HepG2 (cell line): ENCODE measurements around the gene VPS25. TPM values are rescaled to one million over a fixed set of nuclear protein-coding genes. Genes with fewer than 3 reads are reported as not detected.

Experiments used
- CREBL2 ChIP-seq: sonication (generic); formaldehyde crosslinking; IDR thresholded peaks from 2 replicates; pipeline ENCODE4 v1.8.1; 2023; ENCODE audit warnings: missing genetic modification reagents, mild to moderate bottlenecking, borderline replicate concordance
- FLYWCH1 ChIP-seq: sonication (generic); formaldehyde crosslinking; IDR thresholded peaks from 2 replicates; pipeline ENCODE4 v1.8.1; 2023; ENCODE audit warnings: mild to moderate bottlenecking, missing genetic modification reagents
- FOSL2 ChIP-seq: sonication (generic); formaldehyde crosslinking; IDR thresholded peaks from 2 replicates; pipeline ENCODE4 v1.4.0; 2020; ENCODE audit warnings: missing genetic modification reagents
- GTF3A ChIP-seq: sonication (generic); formaldehyde crosslinking; conservative IDR thresholded peaks from 2 replicates; pipeline ENCODE4 v1.4.0; 2020; ENCODE audit warnings: mild to moderate bottlenecking, missing genetic modification reagents
- HNF4G ChIP-seq, 2 experiments: sonication (generic) in 1 of 2; formaldehyde crosslinking in 1 of 2; IDR thresholded peaks; 2 replicates each; pipeline versions ENCODE4 v1.4.0 to v1.6.1; 2011 to 2020; ENCODE audit warnings: borderline replicate concordance in 2 of 2, low read depth in 2 of 2, mild to moderate bottlenecking in 2 of 2, low read length in 1 of 2, missing genetic modification reagents in 1 of 2, moderate library complexity in 1 of 2
- HOMEZ ChIP-seq: IDR thresholded peaks from 2 replicates; pipeline ENCODE4 v1.6.1; 2016; ENCODE audit warnings: low read depth
- ISX ChIP-seq: sonication (generic); formaldehyde crosslinking; conservative IDR thresholded peaks from 2 replicates; pipeline ENCODE4 v1.5.0; 2020; ENCODE audit warnings: missing genetic modification reagents
- KAT8 ChIP-seq: IDR thresholded peaks from 2 replicates; pipeline ENCODE4 v1.6.1; 2016; ENCODE audit warnings: missing genetic modification reagents, missing compliant biosample characterization
- MATR3 ChIP-seq: sonication (generic); formaldehyde crosslinking; IDR thresholded peaks from 2 replicates; pipeline ENCODE4 v1.4.0; 2020; ENCODE audit warnings: missing genetic modification reagents
- MLX ChIP-seq: IDR thresholded peaks from 2 replicates; pipeline ENCODE4 v1.6.1; 2016
- NFE2L2 ChIP-seq: fragments of 150-350 bp; IDR thresholded peaks from 2 replicates; pipeline ENCODE4 v1.6.1; 2014; ENCODE audit warnings: low read length
- NFIC ChIP-seq: IDR thresholded peaks from 2 replicates; pipeline ENCODE4 v1.6.1; 2012; ENCODE audit warnings: mild to moderate bottlenecking, low read length, inconsistent platforms
- PAX8 ChIP-seq: sonication (generic); formaldehyde crosslinking; IDR thresholded peaks from 2 replicates; pipeline ENCODE4 v1.8.0; 2022; ENCODE audit warnings: mild to moderate bottlenecking, missing genetic modification reagents, borderline replicate concordance
- REL ChIP-seq: sonication (generic); formaldehyde crosslinking; conservative IDR thresholded peaks from 2 replicates; pipeline ENCODE4 v1.8.0; 2022; ENCODE audit warnings: mild to moderate bottlenecking, missing genetic modification reagents, moderate library complexity
- SRSF9 ChIP-seq: fragments of 200-400 bp; formaldehyde crosslinking; IDR thresholded peaks from 2 replicates; pipeline ENCODE4 v1.6.1; 2018; ENCODE audit warnings: borderline replicate concordance, mild to moderate bottlenecking, low read depth, low read length; ENCODE audit not compliant: insufficient read depth, poor library complexity, severe bottlenecking
- TCF7L2 ChIP-seq: IDR thresholded peaks from 2 replicates; pipeline ENCODE4 v1.6.1; 2011; ENCODE audit warnings: mild to moderate bottlenecking, low read depth, low read length, moderate library complexity
- ZFP36 ChIP-seq: fragments of 150-350 bp; IDR thresholded peaks from 2 replicates; pipeline ENCODE4 v1.6.1; 2018; ENCODE audit warnings: borderline replicate concordance, low read length, low read depth; ENCODE audit not compliant: partially characterized antibody
- ZNF263 ChIP-seq: sonication (generic); formaldehyde crosslinking; IDR thresholded peaks from 2 replicates; pipeline ENCODE4 v1.4.0; 2020; ENCODE audit warnings: missing genetic modification reagents
- ZNF350 ChIP-seq: sonication (generic); formaldehyde crosslinking; IDR thresholded peaks from 2 replicates; pipeline ENCODE4 v1.4.0; 2020; ENCODE audit warnings: mild to moderate bottlenecking, low read depth, missing genetic modification reagents, borderline replicate concordance
- ZNF709 ChIP-seq: sonication (generic); formaldehyde crosslinking; IDR thresholded peaks from 2 replicates; pipeline ENCODE4 v1.5.0; 2020; ENCODE audit warnings: mild to moderate bottlenecking, missing genetic modification reagents
- ZNF720 ChIP-seq: sonication (generic); formaldehyde crosslinking; IDR thresholded peaks from 2 replicates; pipeline ENCODE4 v1.4.0; 2020; ENCODE audit warnings: missing genetic modification reagents
- ZNF883 ChIP-seq: sonication (generic); formaldehyde crosslinking; IDR thresholded peaks from 2 replicates; pipeline ENCODE4 v1.5.1; 2020; ENCODE audit warnings: mild to moderate bottlenecking, missing genetic modification reagents; ENCODE audit errors: not compliant biosample characterization
- ZSCAN29 ChIP-seq: sonication (generic); formaldehyde crosslinking; conservative IDR thresholded peaks from 2 replicates; pipeline ENCODE4 v1.4.0; 2020; ENCODE audit warnings: mild to moderate bottlenecking, missing genetic modification reagents
- polyA plus RNA-seq, 8 experiments: library from polyadenylated mRNA; depleted of rRNA in 3 of 8; stranded (reverse) in 7 of 8; unstranded in 1 of 8; fragments of >200 nt; fragmentation: Illumina TruSeq in 4 of 8; extraction: Trizol in 4 of 8; gene quantifications; 2 replicates each; pipeline versions ENCODE4 v1.2.1 to v1.2.3, GENCODE V29; 2011 to 2016; ENCODE audit warnings: low read depth in 4 of 8, missing spikeins in 1 of 8, mixed read lengths in 1 of 8; ENCODE audit not compliant: insufficient read depth in 1 of 8
- total RNA-seq, 5 experiments: library from RNA; depleted of rRNA; stranded (reverse); fragments of >200 nt; fragmentation: Illumina TruSeq; extraction: Trizol; gene quantifications; 2 replicates each; pipeline ENCODE4 v1.2.3, GENCODE V29; 2016; ENCODE audit warnings: low read depth in 1 of 5
- TF ChIP-seq, protein P1 (sequence below): sonication (generic); formaldehyde crosslinking; IDR thresholded peaks from 2 replicates; pipeline ENCODE4 v1.8.1; 2023; ENCODE audit warnings: mild to moderate bottlenecking, missing genetic modification reagents, borderline replicate concordance
- TF ChIP-seq, protein P2 (sequence below): sonication (generic); formaldehyde crosslinking; IDR thresholded peaks from 2 replicates; pipeline ENCODE4 v1.5.0; 2020; ENCODE audit warnings: missing genetic modification reagents

VPS25 gene
- total and polyA plus RNA-seq, 2 of the 13 experiments (the other 11 are each of a cell fraction or from before 2014, with no cell fraction given): 161 to 249 TPM

- no peak for TF ChIP-seq CREBL2 (CRISPR knock-in tag)
- TF ChIP-seq ZNF350 (CRISPR knock-in tag): peak; percentile 74
- no peak for TF ChIP-seq NFE2L2
- 0 out of 2 replicates have a peak, but pooled peaks have one; percentile 24 for TF ChIP-seq GTF3A (CRISPR knock-in tag)
- TF ChIP-seq ZNF709 (CRISPR knock-in tag): peak; percentile 87
- TF ChIP-seq MATR3 (CRISPR knock-in tag): no peak
- TF ChIP-seq NFIC: peak; percentile 82; the same call in 1 of the 2 replicates
- TF ChIP-seq ZSCAN29 (CRISPR knock-in tag): no peak
- peak; percentile 84 for TF ChIP-seq KAT8
- TF ChIP-seq REL (CRISPR knock-in tag): peak; percentile 95
- peak; percentile 87 for TF ChIP-seq HOMEZ (CRISPR knock-in tag)
- TF ChIP-seq ISX (CRISPR knock-in tag): no peak
- peak; percentile 97 for TF ChIP-seq ZNF263
- TF ChIP-seq ZNF883 (CRISPR knock-in tag): peak; percentile 57
- TF ChIP-seq SRSF9: no peak
- TF ChIP-seq ZFP36: no peak
- no peak for TF ChIP-seq TCF7L2
- TF ChIP-seq, protein P1, sequence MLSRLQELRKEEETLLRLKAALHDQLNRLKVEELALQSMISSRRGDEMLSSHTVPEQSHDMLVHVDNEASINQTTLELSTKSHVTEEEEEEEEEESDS (CRISPR knock-in tag): no peak
- TF ChIP-seq HNF4G (IDR thresholded peaks at IDR 0.05; ENCODE audit: borderline replicate concordance, low read depth, low read length): peak; percentile 96
- peak; percentile 96 for TF ChIP-seq HNF4G (CRISPR knock-in tag; IDR thresholded peaks at IDR 0.05; ENCODE audit: borderline replicate concordance, low read depth)
- TF ChIP-seq FLYWCH1 (CRISPR knock-in tag): no peak
- TF ChIP-seq, protein P2, sequence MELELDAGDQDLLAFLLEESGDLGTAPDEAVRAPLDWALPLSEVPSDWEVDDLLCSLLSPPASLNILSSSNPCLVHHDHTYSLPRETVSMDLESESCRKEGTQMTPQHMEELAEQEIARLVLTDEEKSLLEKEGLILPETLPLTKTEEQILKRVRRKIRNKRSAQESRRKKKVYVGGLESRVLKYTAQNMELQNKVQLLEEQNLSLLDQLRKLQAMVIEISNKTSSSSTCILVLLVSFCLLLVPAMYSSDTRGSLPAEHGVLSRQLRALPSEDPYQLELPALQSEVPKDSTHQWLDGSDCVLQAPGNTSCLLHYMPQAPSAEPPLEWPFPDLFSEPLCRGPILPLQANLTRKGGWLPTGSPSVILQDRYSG (CRISPR knock-in tag): peak; percentile 79
- TF ChIP-seq MLX (CRISPR knock-in tag): peak; percentile 88
- TF ChIP-seq PAX8 (CRISPR knock-in tag): 0 out of 2 replicates have a peak, but pooled peaks have one; percentile 18
- no peak; the same call in 1 of the 2 replicates for TF ChIP-seq ZNF720 (CRISPR knock-in tag)
- TF ChIP-seq FOSL2 (CRISPR knock-in tag): peak; percentile 25
Observed at GRCh38 chr17:42779936-42780850, 6.9 kb downstream of the VPS25 start, which contains the start of gene WNK4 (continued).
